CD4-positive, alpha-beta T cell treated with Interleukin-6 at 100 ng/mL for 8 hours (primary cell): Measurements from ENCODE around the gene PCOLCE2.
"Not testable (repeated sequence)": the region's sequence is repeated elsewhere in the genome, so short reads cannot be mapped to it uniquely, and the experiment has no call there.

ENCODE experiments used
- DNase-seq: peaks from one replicate; pipeline ENCODE4 v3.0.0-alpha.2; 2020; ENCODE audit warnings: mixed read lengths, low spot score

The PCOLCE2 gene

DNA sequence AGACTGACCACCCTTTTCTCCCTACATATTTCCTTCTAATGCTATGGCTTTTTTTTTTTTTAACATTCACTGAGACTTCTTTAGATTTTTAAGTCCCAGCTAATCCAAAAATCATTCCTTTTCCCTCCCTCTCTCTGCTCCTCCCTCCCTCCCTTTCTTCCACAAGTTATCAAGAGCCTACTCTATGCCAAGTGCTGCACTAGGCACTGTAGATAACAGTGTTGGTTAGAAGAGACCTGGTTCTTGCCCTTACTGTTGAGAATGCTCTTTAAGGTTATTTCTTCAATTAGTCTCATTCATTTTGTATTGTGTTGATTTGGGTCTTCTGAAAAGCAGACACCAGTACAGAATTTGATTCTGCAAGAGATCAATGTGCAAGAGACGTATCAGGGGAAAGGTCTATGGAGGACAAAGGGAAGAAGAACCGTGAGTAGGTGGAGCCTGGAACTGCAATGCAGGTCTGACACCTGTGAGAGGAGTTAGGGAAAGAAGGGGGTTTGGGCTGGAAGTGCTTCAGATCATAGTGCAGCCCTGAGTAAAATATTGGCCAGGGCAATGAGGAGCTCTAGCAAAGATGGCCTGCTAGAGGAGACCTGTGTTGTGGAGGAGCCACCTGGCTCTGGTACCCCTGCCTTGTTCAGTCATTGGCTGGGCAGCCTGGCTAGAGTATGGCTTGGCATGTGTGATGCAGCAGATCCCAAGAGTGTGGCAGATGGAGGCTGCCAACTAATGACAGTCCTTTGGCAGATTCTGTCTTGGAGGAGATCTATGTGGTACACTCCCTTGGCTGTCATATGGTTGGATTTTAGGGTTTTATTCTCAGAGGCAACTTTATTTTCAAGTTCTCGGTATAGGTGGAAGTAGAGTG is 9.7 kb upstream of the PCOLCE2 start:
- no peak for DNase-seq

DNA sequence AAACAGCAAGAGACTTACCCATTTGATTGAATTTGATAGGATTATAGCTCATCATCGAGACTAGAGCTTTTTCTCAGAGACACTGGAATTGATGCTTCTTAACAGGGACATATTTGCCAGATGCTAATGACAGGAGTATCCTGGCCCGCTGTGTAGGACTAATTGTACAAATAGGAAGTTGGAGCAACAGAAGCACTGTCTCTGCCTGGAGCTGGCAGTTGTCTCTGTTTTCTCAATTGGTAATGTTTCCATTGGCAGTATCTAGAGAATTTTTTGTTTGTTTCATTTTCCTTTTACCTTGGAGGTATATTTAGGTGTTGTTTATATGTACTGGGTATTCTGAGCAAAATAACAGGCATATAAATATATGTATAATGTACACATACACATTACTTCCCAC is 8.9 kb upstream of the PCOLCE2 start:
- no peak for DNase-seq

DNA sequence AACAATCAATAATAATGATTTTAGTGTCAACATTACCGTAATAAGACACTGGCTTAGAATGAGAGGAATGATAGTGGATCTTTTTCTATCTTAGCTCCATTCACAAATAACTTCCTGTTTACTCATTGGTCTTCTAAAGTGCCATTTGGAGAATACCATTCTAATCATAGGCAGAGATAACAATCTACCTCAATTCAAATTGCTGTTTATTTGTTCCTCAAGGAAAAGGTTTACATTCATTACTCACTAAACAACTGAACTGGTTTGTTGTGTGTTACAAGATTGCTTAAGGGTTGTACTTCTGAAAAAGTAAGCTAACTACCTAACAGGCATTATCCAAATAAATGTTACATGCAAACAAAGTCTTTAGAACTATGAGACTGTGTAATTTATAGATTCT is 8.1 kb upstream of the PCOLCE2 start:
- DNase-seq: no peak

DNA sequence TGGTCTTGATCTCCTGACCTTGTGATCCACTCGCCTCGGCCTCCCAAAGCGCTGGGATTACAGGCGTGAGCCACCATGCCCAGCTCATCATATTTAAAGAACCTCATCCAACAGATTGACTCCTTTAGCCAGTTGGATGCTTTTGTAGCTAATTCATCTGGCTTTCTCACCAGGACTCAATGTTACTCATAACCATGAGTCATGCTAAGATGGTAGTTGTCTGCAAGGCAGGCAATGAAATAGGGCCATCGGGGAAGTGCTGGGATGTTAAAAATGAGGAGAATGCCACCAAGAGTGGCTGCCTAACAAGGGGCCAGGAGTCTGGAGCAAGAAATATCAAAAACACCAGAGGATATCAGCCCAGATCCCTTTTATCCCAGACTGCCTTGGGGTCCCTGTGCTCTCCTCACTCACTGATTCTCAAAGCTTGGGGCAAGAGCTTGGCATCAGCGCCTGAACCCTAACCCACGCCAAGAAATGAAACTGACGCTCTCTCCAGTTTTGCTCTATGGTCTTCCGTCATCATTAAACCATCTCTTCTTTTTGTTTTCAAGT is 7.4 kb upstream of the PCOLCE2 start:
- no peak for DNase-seq

DNA sequence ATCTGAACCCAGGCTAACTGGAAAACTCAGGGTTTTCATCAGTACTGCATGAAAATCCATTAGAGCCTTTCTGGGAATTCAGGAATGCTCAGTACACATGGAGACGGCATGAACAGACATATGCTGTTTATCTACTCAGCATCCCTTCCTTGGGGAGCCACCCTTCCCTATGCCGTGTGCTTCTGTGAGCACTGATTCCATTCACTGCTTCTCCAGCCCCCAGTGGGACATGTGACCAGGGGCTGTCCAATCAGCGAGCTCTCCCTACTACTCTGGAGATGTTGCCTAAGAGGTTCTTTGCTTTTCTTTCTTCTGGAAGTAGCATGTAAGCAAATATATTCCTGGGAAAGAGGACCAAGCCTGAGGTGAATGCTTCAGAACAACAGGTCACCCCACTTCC is 5.6 kb upstream of the PCOLCE2 start:
- no peak for DNase-seq

DNA sequence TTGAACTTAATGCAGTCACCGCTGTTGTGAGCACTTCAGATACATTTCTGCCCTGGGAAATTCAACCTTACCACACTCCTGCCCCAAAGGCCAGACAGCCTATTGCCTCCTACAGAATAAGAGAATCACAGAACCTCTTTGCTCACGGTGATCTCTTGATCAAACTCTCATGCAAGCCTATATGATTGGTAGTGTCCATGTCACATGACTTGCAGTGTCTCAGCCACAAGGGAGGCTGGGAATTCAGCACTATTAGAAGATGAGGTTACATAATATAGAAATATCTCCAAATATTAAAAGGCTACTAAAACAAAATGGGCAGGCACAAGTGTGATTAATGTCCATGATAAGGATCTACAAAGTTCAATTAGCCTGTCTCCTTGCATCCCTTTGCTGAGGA is 3.8 kb upstream of the PCOLCE2 start:
- no peak for DNase-seq

DNA sequence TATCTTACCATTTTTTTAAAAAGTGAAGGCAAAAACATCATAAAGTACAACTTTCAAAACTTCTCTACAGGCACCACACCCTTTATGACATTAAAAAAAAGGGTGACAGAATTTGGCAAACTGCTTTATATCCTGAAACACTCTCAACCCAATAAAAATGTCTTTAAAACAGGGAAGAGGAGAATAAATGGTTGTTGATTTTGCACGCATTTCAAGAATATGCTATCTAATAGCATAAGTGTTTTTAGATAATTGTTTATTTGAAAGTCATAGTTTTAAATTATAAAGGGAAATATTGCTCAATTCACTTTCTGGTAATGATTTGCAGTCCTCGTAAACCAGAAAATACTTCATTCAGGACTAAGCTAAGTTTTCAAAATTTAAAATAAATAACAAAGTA is 1.7 kb upstream of the PCOLCE2 start:
- DNase-seq: no peak

DNA sequence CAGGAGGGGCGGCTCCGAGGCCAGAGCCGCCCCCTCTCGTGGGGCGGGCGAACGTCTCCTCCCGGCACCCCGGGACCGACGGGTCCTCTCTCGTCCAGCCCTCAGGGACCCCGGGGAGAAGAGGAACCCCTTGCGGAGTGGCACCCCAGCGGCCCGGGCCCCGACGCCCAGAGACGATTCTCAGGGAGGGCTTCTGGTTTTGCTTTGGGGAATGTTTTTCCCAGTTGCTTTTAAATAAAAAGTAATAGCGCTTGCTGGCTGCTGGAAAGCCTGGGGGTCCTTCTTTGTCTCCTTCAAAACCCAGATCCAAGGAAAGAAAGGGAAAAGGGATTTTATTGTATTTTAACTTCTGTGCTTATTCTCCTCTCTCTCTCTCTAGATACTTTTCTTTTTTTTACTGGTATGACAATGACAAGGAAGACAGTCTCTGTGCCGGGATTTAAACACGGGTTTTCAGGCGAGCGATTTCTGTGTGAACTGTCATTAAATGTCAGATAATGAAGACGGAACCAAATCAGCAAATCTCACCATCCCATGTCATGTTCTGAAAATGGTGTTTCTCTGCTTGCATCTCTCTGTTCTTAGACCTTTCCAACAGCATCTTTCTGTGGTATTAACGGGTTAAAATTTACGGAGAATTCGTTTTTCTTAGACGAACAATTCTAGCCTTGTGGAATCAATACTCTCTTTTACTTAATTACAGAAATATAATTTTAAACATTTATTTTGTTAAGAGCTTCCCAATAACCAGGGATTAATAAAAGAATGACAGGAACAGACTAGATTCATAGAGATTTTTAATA is 530 bp upstream of the PCOLCE2 start:
- DNase-seq: no peak

DNA sequence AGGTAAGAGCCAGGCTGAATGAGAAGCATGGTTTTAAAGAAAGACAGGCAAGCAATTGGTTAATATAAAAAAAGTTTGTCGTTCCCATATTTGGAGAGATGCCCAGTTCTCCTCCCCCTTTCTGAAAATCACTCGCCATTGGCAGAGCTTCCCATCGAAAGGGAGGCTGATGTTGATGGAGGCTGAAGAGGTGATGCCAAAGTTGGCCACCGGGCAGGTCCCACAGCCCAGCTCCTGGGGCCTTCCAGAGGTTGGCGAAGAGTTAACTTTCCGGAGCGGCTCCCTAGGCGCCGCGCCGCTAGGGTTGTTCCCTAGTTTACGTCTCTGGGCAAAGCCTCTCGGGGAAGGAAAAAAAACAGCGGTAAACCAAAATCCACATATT is 793 bp downstream of the PCOLCE2 start:
- no peak for DNase-seq

DNA sequence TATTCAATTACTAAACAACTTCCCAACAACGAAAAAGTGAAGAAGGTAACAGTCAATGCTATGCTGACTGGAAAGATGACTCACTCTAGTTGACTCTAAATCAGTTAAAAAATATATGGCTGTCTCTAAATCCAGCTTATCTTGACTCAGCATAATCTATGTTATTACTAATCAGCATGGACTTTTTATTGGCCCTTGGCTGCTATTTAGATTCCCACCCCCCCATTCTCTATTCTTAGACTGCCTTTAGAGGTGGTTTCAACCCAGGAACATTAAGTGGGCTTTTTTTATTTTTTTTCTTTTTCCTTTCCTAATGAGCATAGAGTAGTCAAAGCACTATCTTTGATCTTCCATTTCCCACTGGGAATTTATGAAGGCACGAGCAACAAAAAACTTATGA is 1.9 kb downstream of the PCOLCE2 start:
- DNase-seq: no peak

DNA sequence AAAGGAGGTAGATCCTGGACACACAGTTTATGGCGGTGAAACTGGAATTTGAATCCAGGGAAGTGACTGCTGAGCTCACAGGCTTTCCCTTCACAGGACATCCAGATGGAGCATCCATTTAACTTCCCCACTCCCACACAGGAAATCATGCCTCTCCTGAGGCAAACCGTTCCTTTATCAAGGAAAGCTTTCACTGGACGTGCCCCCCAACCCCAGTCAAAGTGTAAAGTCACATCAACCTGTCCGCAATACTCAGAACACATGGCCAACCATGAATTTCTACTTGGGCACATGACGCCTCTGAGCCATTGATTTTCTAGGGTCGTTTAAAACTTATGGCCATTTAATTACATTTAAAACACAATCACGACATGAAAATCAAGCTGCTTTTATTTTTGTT is 2.9 kb downstream of the PCOLCE2 start:
- no peak for DNase-seq

DNA sequence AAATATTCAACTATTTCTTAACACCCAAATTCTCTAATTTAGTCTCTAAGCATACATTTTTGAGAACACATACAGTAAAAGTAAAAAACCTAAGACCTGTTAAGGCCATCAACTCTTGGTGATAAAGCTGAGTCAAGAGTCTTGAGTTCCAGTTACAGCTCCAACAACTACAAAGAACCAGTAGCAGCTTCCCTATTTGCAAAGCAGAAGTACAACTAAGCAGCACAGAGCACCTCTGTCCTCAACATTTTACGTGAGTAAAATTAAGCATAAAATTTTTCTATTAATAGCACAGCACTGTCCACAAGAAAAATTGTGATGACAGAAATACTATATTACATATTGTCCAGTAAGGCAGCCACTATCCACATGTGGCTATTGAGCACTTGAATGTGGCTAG is 4.4 kb downstream of the PCOLCE2 start:
- DNase-seq: no peak

DNA sequence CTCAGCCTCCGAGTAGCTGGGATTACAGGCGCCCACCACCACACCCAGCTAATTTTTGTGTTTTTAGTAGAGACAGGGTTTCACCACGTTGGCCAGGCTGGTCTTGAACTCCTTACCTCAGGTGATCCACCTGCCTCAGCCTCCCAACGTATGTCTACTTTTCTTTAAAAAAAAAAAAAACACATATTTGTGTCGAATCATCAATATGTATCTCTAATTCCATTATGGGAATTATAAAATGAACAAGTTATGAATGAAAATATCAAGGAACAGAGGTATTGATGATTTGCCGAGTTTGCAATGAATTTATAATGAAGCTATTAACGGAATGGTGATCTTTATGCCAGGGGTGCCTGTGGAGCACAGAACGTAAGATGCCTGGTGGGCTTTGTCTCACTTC is 5.3 kb downstream of the PCOLCE2 start:
- DNase-seq: not testable (repeated sequence)

DNA sequence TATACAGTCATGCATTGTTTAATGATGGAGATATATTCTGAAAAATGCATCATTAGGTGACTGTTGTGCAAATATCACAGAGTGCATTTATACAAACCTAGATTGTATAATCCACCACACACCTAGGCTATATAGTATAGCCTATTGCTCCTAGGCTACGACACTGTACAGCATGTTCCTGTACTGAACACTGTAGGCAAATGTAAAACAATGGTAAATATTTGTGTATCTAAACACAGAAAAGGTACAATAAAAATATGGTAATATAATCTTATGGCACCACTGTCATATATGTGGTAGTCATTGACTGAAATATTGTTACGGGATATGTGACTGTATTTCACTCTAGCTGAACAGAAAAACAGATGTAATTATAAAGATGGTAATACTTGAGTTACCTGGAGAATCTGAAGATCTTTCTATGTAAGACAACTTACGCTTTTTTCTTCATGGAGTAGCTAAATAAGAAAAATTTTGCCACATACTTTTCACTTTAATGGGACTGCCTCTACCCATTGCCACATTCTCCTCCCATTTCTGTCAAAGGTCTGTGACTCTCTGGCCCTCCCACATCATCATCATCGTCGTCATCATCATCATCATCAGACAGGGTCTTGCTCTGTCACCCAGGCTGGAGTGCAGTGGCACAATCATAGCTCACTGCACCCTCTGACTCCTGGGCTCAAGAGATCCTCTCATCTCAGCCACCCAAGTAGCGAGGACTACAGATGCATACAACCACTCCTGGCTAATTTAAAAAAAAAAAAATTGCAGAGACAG is 7.2 kb downstream of the PCOLCE2 start:
- no peak for DNase-seq

DNA sequence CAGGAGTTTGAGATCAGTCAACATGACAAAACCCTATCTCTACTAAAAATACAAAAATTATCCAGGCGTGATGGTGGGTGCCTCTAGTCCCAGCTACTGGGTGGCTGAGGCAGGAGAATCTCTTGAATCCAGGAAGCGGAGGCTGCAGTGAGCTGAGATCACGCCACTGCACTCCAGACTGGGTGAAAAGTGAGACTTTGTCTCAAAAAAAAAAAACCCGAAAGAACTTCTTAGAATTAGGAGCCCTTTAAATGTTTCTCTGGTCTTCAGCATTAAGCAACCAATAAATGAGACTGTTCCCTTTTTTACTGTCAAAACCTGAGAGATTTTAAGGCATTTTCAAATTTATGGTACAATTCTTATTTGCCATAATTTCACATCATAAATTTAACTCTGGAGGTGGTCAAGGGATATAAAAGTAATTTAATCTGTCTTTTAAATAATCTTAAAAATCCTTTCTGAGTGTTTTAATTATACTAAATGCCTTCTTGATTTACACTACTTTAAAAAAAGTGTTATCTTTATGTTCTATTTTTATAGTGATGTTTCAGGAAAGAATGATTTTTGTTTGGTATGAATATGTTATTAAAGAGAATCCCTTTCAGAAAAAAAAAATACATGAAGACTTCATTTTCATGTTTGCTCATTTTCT is 10.1 kb downstream of the PCOLCE2 start:
- DNase-seq: no peak

DNA sequence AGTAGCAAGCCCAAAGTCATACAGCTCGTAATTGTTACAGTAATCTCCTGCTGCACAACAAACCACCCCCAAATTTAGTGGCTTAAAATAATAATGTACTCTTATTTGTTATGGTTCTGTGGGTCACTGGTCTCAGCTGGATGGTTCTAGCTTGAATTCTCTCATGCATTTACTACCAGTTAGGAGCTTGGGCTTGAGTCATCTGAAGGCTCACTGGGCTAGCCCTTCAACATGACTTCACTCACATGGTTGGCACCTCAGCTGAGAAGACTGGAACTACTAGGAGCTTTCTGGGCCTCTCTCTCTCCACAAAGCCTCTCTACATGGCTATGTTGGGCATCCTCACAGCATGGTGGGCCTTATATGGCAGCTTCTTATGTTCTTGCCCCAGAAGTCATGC is 12.5 kb downstream of the PCOLCE2 start:
- DNase-seq: no peak

DNA sequence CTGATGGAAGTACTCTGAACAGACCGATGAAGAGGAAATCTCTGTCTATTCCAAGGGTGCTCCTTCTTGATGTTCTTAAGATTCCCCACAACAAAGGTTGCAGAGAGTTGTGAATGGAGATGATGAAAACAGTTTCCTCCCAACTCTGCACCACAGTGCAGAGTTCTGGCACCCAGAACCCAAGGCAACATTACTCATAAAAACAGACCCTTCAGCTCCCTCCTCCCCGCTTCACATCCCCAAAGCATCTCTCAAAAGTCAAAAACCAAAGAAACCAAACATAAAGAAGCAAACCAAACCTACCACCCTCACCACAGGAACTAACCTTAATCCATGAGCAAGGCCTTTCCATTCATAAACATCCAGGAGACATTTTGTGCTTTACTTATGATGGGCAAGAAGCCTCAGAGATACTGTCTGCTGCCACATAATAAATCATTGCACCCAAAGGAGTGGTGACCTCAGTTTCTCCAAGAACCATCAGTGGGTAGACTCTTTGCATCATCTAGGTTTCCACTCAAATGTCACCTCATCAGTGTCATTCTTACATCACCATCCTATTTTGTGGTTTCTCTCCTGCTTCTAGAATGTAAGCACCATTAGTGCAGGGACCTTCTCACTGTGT is 13.2 kb downstream of the PCOLCE2 start:
- DNase-seq: no peak

DNA sequence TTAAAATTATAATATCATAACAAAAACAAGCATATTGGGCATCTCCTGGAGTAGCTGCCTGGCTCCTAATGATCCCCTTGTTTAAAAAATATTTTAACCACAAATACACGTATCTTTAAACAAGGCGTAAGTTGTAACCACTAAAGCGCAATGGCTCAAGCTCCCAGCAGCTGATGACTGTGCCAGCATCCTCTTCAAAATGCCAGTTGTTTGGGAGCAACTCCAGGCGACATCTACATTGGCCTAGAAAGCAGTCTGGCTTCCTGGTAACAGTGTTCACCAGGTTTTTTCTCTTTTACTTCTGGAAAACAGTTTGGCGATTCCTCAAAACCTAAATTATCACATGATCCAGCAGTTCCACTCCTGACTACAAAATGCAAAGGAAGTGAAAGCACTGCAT is 13.8 kb downstream of the PCOLCE2 start:
- no peak for DNase-seq

DNA sequence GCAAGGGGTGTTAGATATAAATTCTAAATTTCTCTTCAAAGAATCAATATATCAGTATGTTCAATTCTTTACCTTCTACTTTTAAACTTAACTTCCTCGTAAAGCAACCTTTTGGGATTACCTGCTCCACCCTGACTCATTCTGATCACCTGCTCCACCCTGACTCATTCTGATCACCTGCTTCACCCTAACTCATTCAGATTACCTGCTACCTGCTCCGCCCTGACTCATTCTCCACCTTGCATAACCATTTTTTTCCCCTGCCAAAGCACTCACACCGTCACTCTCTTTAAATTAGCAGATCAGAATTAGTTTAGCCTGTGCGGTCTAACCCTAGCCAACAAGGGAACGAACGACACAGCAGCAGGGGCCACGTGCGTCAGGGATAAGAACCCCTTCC is 20.5 kb downstream of the PCOLCE2 start:
- DNase-seq: not testable (repeated sequence)

DNA sequence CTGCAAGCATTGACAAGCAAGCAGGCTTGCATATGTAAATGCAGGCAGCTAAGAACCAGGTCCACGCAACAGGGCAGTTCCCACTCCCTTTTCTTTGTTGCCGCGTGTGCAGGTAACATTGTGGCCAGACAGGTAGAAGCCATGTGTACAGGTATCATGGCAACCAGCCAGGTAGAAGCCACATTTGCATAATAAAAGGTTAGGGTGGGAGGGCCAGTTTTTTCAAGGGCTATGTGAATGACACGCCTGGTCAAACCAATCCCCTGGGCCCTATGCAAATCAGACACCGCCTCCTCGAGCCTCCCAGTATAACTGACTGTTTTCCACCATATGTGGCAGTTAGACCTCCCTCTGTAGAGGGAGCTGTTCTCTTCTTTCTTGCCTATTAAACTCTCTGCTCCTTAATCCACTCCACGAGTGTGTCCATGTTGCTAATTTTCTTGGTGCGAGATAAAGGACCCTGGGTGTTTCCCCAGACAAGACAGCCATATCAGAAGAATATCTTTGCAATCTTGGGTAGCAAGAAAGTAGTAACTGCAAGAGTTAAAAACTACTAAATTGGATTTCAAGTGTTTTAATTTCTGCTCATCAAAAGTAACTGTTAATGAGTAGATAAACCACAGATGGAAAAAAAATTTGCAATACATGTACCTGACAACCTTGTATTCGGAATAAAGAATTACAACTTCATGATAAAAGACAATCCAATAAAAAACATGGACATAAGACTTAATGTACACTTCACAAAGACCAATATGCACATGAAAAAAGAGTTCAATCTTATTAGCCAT is 21.8 kb downstream of the PCOLCE2 start:
- DNase-seq: no peak
